IMR-90 (cell line): Measurements from ENCODE around the gene FAM98B. TPM values are rescaled to one million over a fixed set of nuclear protein-coding genes. Genes with fewer than 3 reads are reported as not detected.

Source experiments
- ATAC-seq: fragments of 200-7000 bp; cut with Tn5 transposase; 2 replicates; pipeline ENCODE4 v1.9.1; 2020; ENCODE audit warnings: low read depth, mild to moderate bottlenecking, moderate library complexity
- BruUV-seq: library from RNA; stranded (reverse); fragments of 400-500 nt; replicated peaks from 2 replicates; lab custom pipeline; 2021; lab: Mats Ljungman, UMichigan
- CTCF ChIA-PET: fragments of 300-600 bp; formaldehyde crosslinking; extraction: SDS; loops from one replicate; lab custom pipeline; 2021; ENCODE audit warnings: antibody characterized with exemption; lab: Yijun Ruan, JAX
- POLR2A ChIA-PET: fragments of 300-600 bp; sonication (Branson Sonifier 250); formaldehyde crosslinking; loops from one replicate; lab custom pipeline; 2022; ENCODE audit warnings: antibody characterized with exemption; ENCODE audit not compliant: unreplicated experiment; lab: Charles Lee
- DNase-seq: peaks from one replicate; pipeline ENCODE4 v3.0.0; 2013
- H2AFZ ChIP-seq: replicated peaks from 2 replicates; pipeline ENCODE3; 2013; ENCODE audit warnings: low read length, mild to moderate bottlenecking; ENCODE audit not compliant: poor library complexity
- H2AK5ac ChIP-seq: 2 replicates; pipeline ENCODE4 v1.6.1; 2013; ENCODE audit warnings: low read depth, low read length, inconsistent platforms
- H2AK9ac ChIP-seq: replicated peaks from 2 replicates; pipeline ENCODE3; 2013; ENCODE audit warnings: mild to moderate bottlenecking, low read depth, low read length, moderate library complexity; ENCODE audit not compliant: poor library complexity
- H2BK120ac ChIP-seq: 2 replicates; pipeline ENCODE4 v1.6.1; 2013; ENCODE audit warnings: low read depth, low read length, inconsistent platforms
- H2BK15ac ChIP-seq: 3 replicates; pipeline ENCODE4 v1.6.1; 2013; ENCODE audit warnings: low read depth, low read length, inconsistent platforms
- H2BK20ac ChIP-seq: 2 replicates; pipeline ENCODE4 v1.6.1; 2013; ENCODE audit warnings: low read depth, mild to moderate bottlenecking, inconsistent platforms, low read length, moderate library complexity
- H2BK5ac ChIP-seq: 2 replicates; pipeline ENCODE4 v1.6.1; 2013; ENCODE audit warnings: mild to moderate bottlenecking, low read depth, low read length, inconsistent platforms; ENCODE audit not compliant: poor library complexity, severe bottlenecking
- H3K14ac ChIP-seq: replicated peaks from 2 replicates; pipeline ENCODE4 v1.6.1; 2013; ENCODE audit warnings: low read depth, low read length, inconsistent platforms
- H3K18ac ChIP-seq: 2 replicates; pipeline ENCODE4 v1.6.1; 2013; ENCODE audit warnings: low read depth, low read length, control low read depth
- H3K23ac ChIP-seq: 2 replicates; pipeline ENCODE4 v1.6.1; 2013; ENCODE audit warnings: low read depth, low read length, inconsistent platforms
- H3K27ac ChIP-seq: 2 replicates; pipeline ENCODE4 v1.5.1; 2013; ENCODE audit warnings: mild to moderate bottlenecking, control low read depth, low read length; ENCODE audit not compliant: insufficient read depth
- H3K27me3 ChIP-seq: 2 replicates; pipeline ENCODE4 v1.6.1; 2013; ENCODE audit warnings: low read length; ENCODE audit not compliant: control insufficient read depth, insufficient read depth
- H3K36me3 ChIP-seq: 2 replicates; pipeline ENCODE4 v1.6.1; 2013; ENCODE audit warnings: low read length, mixed read lengths; ENCODE audit not compliant: control insufficient read depth, insufficient read depth
- H3K4ac ChIP-seq: 2 replicates; pipeline ENCODE4 v1.6.1; 2013; ENCODE audit warnings: low read depth, low read length, inconsistent platforms
- H3K4me1 ChIP-seq: 2 replicates; pipeline ENCODE4 v1.6.1; 2013; ENCODE audit warnings: low read length, mixed read lengths; ENCODE audit not compliant: control insufficient read depth, insufficient read depth
- H3K4me2 ChIP-seq: 2 replicates; pipeline ENCODE4 v1.6.1; 2013; ENCODE audit warnings: low read depth, mild to moderate bottlenecking, control low read depth, low read length, moderate library complexity
- H3K4me3 ChIP-seq: 2 replicates; pipeline ENCODE4 v1.5.1; 2013; ENCODE audit warnings: low read depth, mild to moderate bottlenecking, control low read depth, low read length, moderate library complexity; ENCODE audit not compliant: insufficient read depth
- H3K56ac ChIP-seq: 2 replicates; pipeline ENCODE4 v1.6.1; 2013; ENCODE audit warnings: low read length, inconsistent platforms; ENCODE audit not compliant: insufficient read depth; ENCODE audit errors: extremely low read depth
- H3K79me1 ChIP-seq, 2 experiments: 2 replicates each; pipeline ENCODE4 v1.6.1; 2013; ENCODE audit warnings: low read length in 2 of 2, inconsistent platforms in 1 of 2, low read depth in 1 of 2
- H3K9ac ChIP-seq: 2 replicates; pipeline ENCODE4 v1.6.1; 2013; ENCODE audit warnings: low read depth, low read length, control low read depth
- H3K9me1 ChIP-seq: 2 replicates; pipeline ENCODE4 v1.6.1; 2013; ENCODE audit warnings: low read length, inconsistent platforms; ENCODE audit not compliant: insufficient read depth
- H3K9me3 ChIP-seq: 2 replicates; pipeline ENCODE4 v1.6.1; 2013; ENCODE audit warnings: low read length; ENCODE audit not compliant: control insufficient read depth, insufficient read depth
- H4K20me1 ChIP-seq: 2 replicates; pipeline ENCODE4 v1.6.1; 2013; ENCODE audit warnings: low read length, inconsistent platforms; ENCODE audit not compliant: insufficient read depth
- H4K5ac ChIP-seq: 2 replicates; pipeline ENCODE4 v1.6.1; 2013; ENCODE audit warnings: mild to moderate bottlenecking, low read depth, low read length, control low read depth
- H4K8ac ChIP-seq, 2 experiments: 2 replicates each; pipeline ENCODE4 v1.6.1; 2013; ENCODE audit warnings: low read depth in 2 of 2, low read length in 2 of 2, control low read depth in 1 of 2, inconsistent platforms in 1 of 2
- H4K91ac ChIP-seq: 2 replicates; pipeline ENCODE4 v1.6.1; 2013; ENCODE audit warnings: low read depth, low read length, inconsistent platforms; ENCODE audit not compliant: insufficient read depth
- CEBPB ChIP-seq: IDR thresholded peaks from 2 replicates; pipeline ENCODE4 v1.6.1; 2012; ENCODE audit warnings: low read depth, low read length, improper control_type of control experiment
- CHD1 ChIP-seq: IDR thresholded peaks from 2 replicates; pipeline ENCODE4 v1.6.1; 2012; ENCODE audit warnings: low read depth, low read length, improper control_type of control experiment
- CTCF ChIP-seq: conservative IDR thresholded peaks from 2 replicates; pipeline ENCODE4 v1.5.1; 2012; ENCODE audit warnings: mild to moderate bottlenecking, low read depth, low read length, improper control_type of control experiment
- ELK1 ChIP-seq: fragments of 150-350 bp; IDR thresholded peaks from 2 replicates; pipeline ENCODE4 v1.6.1; 2016; ENCODE audit warnings: low read depth, mild to moderate bottlenecking, low read length, moderate library complexity, borderline replicate concordance
- FOS ChIP-seq: fragments of 150-350 bp; IDR thresholded peaks from 2 replicates; pipeline ENCODE4 v1.6.1; 2016; ENCODE audit warnings: low read depth, low read length
- MXI1 ChIP-seq: IDR thresholded peaks from 2 replicates; pipeline ENCODE4 v1.6.1; 2012; ENCODE audit warnings: low read depth, mild to moderate bottlenecking, low read length, moderate library complexity, borderline replicate concordance
- NFE2L2 ChIP-seq: fragments of 150-350 bp; IDR thresholded peaks from 2 replicates; pipeline ENCODE4 v1.6.1; 2016; ENCODE audit warnings: low read depth, mild to moderate bottlenecking, low read length
- POLR2A ChIP-seq: IDR thresholded peaks from 2 replicates; pipeline ENCODE4 v1.6.1; 2012; ENCODE audit warnings: mild to moderate bottlenecking, low read depth, low read length
- RAD21 ChIP-seq: IDR thresholded peaks from 2 replicates; pipeline ENCODE4 v1.6.1; 2012; ENCODE audit warnings: low read length, improper control_type of control experiment
- RCOR1 ChIP-seq: IDR thresholded peaks from 2 replicates; pipeline ENCODE4 v1.6.1; 2012; ENCODE audit warnings: mild to moderate bottlenecking, low read length, improper control_type of control experiment; ENCODE audit not compliant: insufficient replicate concordance
- USF2 ChIP-seq: fragments of 150-350 bp; IDR thresholded peaks from 2 replicates; pipeline ENCODE4 v1.6.1; 2017; ENCODE audit warnings: mild to moderate bottlenecking, antibody characterized with exemption, low read length, low read depth
- WGBS, 2 experiments: methylation state at CpG; one replicate each; pipeline versions ENCODE4 v1.1.5 to v1.1.7; 2013; ENCODE audit warnings: missing lambda C conversion rate in 2 of 2; ENCODE audit not compliant: insufficient read length in 1 of 2; ENCODE audit errors: extremely low coverage in 2 of 2; 5-methylcytosine and 5-hydroxymethylcytosine counted together
- dilution Hi-C: fragments of 300-500 bp; cut with HindIII; formaldehyde crosslinking; loops from one replicate; pipeline ENCODE4 v1.14.3; 2018; ENCODE audit warnings: low sequenced_read_pairs; ENCODE audit not compliant: unreplicated experiment
- in situ Hi-C: fragments of 300-500 bp; cut with MboI; formaldehyde crosslinking; loops from 3 replicates; pipeline ENCODE4 v1.14.3; 2019; ENCODE audit warnings: low sequenced_read_pairs, inconsistent platforms, mixed read lengths
- intact Hi-C: fragments of 100-400 bp; cut with micrococcal nuclease; formaldehyde crosslinking; loops from 2 replicates; pipeline ENCODE4 v1.10.0; 2022
- polyA plus RNA-seq, 3 experiments: library from polyadenylated mRNA; depleted of rRNA; stranded (reverse); fragments of >200 nt; gene quantifications; 2 replicates each; pipeline ENCODE4 v1.2.3, GENCODE V29; 2012; ENCODE audit warnings: low replicate concordance in 1 of 3
- total RNA-seq: library from RNA; depleted of rRNA; stranded (reverse); fragments of >200 nt; gene quantifications from 2 replicates; pipeline ENCODE4 v1.2.3, GENCODE V29; 2012

The FAM98B gene
- total and polyA plus RNA-seq, 2 of the 4 experiments (the other 2 are of a cell fraction) = 2.7 to 12.2 TPM

GRCh38 chr15:38514601-38515000 is 60.7 kb downstream of the FAM98B start:
- intact Hi-C loops = no loop called here
- no peak for TF ChIP-seq RAD21
- TF ChIP-seq RCOR1 = no peak
- no peak for TF ChIP-seq NFE2L2
- TF ChIP-seq ELK1 = no peak
- TF ChIP-seq FOS = no peak
- TF ChIP-seq MXI1 = no peak
- TF ChIP-seq USF2 = no peak
- TF ChIP-seq POLR2A = no peak
- TF ChIP-seq CTCF = no peak
- no peak for TF ChIP-seq CHD1
- TF ChIP-seq CEBPB = no peak
- H3K14ac ChIP-seq = 0 out of 2 replicates have a peak overlapping the region, but pooled peaks have one; percentile 23
- H2BK15ac ChIP-seq = no peak overlapping the region
- in situ Hi-C loops = no loop called here
- peaks cover 9% of the 10 kb centered on the region for H3K4me1 ChIP-seq
- BruUV-seq = no TSS peak
- H2AK5ac ChIP-seq = no peak overlapping the region
- CTCF ChIA-PET = no interaction called here
- DNase-seq (no peak), ATAC-seq (no peak)
- H3K4me2 ChIP-seq = no peak overlapping the region
- H2AK9ac ChIP-seq = no peak overlapping the region
- no peak overlapping the region for H3K9ac ChIP-seq
- H2BK5ac ChIP-seq = no peak overlapping the region
- H2AFZ ChIP-seq = no peak overlapping the region
- 0% methylated on average over 1 of the region's 2 CpGs; no CpG with 5 or more reads in 1 of the 2 experiments for WGBS, 2 experiments
- no peak overlapping the region for H3K27ac ChIP-seq
- POLR2A ChIA-PET = interaction anchor here (0.5 kb wide), 1 partner anchor 8 kb away, joined by 4 read pairs; no protein-coding TSS in a partner anchor
- dilution Hi-C loops = no loop called here
- H3K56ac ChIP-seq = no peak overlapping the region
- no peaks in the 10 kb centered on the region for H3K9me1 ChIP-seq
- no peak overlapping the region for H4K91ac ChIP-seq
- no peak overlapping the region for H4K5ac ChIP-seq
- no peak overlapping the region for H3K4ac ChIP-seq
- no peak overlapping the region for H3K4me3 ChIP-seq
- no peaks in the 10 kb centered on the region for H3K36me3 ChIP-seq
- no peak overlapping the region for H3K23ac ChIP-seq
- H3K79me1 ChIP-seq = no peaks in the 10 kb centered on the region
- no peaks in the 10 kb centered on the region for H4K20me1 ChIP-seq
- H4K8ac ChIP-seq = no peak overlapping the region
- no peak overlapping the region for H3K18ac ChIP-seq
- H2BK20ac ChIP-seq = no peak overlapping the region
- H3K27me3 ChIP-seq = no peaks in the 10 kb centered on the region
- H2BK120ac ChIP-seq = no peak overlapping the region
- H3K9me3 ChIP-seq = no peaks in the 10 kb centered on the region
